ENCODE data around the gene C12orf43. TPM values are rescaled to one million over a fixed set of nuclear protein-coding genes. Genes with fewer than 3 reads are reported as not detected.

Gene C12orf43
- polyA plus RNA-seq, 1 donor (not counting 4 experiments of a cell fraction or from before 2014, with no cell fraction given), result 12.8 TPM

DNA sequence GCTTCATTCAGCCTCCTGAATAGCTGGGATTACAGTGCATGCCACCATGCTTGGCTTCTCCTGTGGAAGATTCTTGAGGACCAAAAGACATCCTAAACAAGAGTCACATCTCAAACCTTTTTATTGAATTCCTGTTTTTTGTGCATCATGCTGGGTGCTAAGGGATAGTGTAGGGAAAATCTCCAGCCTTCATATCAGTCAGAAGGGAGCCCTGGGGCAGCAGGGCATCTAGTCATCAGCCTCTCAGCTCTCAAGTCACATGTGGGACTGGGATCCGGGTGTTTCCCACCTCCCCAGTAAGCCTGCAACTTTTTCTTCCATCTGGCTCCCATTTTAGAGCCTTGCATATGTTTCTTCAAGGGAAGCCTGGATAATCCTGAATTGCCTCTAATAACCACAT is 47.8 kb upstream of the C12orf43 start:
- H3K9me1 ChIP-seq (ENCODE audit: control insufficient read depth, extremely low read depth, insufficient read depth, low read length), result no peaks in the 10 kb centered on the region
- H3K27ac ChIP-seq (ENCODE audit: control insufficient read depth, insufficient read depth, low read length), result no peak overlapping the region
- H3K9ac ChIP-seq (ENCODE audit: control insufficient read depth, extremely low read depth, insufficient read depth, low read length), result no peak overlapping the region
- no peak overlapping the region for H3K4me3 ChIP-seq (ENCODE audit: control insufficient read depth in 2 of 3, extremely low read depth in 1 of 3, insufficient read depth in 2 of 3, low read depth in 1 of 3, low read length in 3 of 3)
- H3K27me3 ChIP-seq (ENCODE audit: control insufficient read depth, extremely low read depth, insufficient read depth, low read length), result no peaks in the 10 kb centered on the region
- H3K79me2 ChIP-seq (ENCODE audit: control insufficient read depth, insufficient read depth, low read length), result no peaks in the 10 kb centered on the region
- no peak for FAIRE-seq
- peaks cover 3% of the 10 kb centered on the region for H3K4me1 ChIP-seq (ENCODE audit: control insufficient read depth, extremely low read depth, insufficient read depth, low read length)
- TF ChIP-seq EZH2 (IDR thresholded peaks at IDR 0.05; ENCODE audit: low read length) (no peak), CTCF (optimal IDR thresholded peaks at IDR 0.05 in 1 of 3, IDR thresholded peaks at IDR 0.05 in 1 of 3, conservative IDR thresholded peaks at IDR 0.05 in 1 of 3; ENCODE audit: extremely low read depth in 1 of 3, insufficient read depth in 2 of 3, low read length in 3 of 3) (no peak)
- dilution Hi-C loops (cut with MboI; ENCODE audit: extremely low pct_ligation_motif_present, low sequenced_read_pairs), result no loop called here
- no peaks in the 10 kb centered on the region for H3K9me3 ChIP-seq (ENCODE audit: control insufficient read depth, low read depth, low read length)
- H2AFZ ChIP-seq (ENCODE audit: control insufficient read depth, low read length), result no peak overlapping the region
- H4K20me1 ChIP-seq (ENCODE audit: control insufficient read depth, extremely low read depth, insufficient read depth, low read length), result no peaks in the 10 kb centered on the region
- no peaks in the 10 kb centered on the region for H3K36me3 ChIP-seq (ENCODE audit: control insufficient read depth in 2 of 2, extremely low read depth in 1 of 2, insufficient read depth in 2 of 2, low read length in 2 of 2)
- no peak for DNase-seq (ENCODE audit: low read depth, low spot score)
- no peak overlapping the region for H3K4me2 ChIP-seq (ENCODE audit: control insufficient read depth, extremely low read depth, insufficient read depth, low read depth, low read length)

DNA sequence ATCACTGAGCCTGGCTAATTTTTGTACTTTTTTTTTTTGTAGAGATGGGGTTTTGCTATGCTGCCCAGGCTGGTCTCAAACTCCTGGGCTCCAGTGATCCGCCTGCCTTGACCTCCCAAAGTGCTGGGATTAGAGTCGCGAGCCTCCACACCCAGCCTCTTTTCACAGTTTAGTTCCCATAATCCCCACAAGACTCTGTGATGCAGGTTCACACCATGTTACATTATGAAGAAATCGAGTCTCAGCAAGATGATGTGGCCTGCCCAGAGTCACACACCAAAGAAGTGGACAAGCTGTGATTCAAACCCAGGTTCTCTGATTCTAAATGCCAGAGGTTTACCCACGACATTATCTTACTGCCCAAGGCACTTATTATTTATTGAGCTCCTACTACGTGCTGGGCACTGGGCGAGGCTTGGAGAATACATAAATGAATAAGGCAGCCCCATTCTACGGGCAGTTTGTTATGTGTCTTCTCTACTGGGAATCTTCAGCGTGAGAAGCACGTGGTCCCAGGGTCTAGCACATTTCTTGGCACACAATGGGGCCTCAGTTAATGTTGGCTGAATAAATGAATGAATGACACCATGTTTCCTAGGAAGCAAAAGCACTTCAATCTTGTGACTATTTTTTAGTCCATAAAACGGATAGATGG is 46.2 kb upstream of the C12orf43 start:
- no peaks in the 10 kb centered on the region for H3K9me1 ChIP-seq (ENCODE audit: control insufficient read depth, extremely low read depth, insufficient read depth, low read length)
- H3K36me3 ChIP-seq (ENCODE audit: control insufficient read depth in 2 of 2, extremely low read depth in 1 of 2, insufficient read depth in 2 of 2, low read length in 2 of 2), result no peaks in the 10 kb centered on the region
- H3K4me2 ChIP-seq (ENCODE audit: control insufficient read depth, extremely low read depth, insufficient read depth, low read depth, low read length), result no peak overlapping the region
- no peak for FAIRE-seq
- H3K9ac ChIP-seq (ENCODE audit: control insufficient read depth, extremely low read depth, insufficient read depth, low read length), result no peak overlapping the region
- H3K4me1 ChIP-seq (ENCODE audit: control insufficient read depth, extremely low read depth, insufficient read depth, low read length), result peaks cover 3% of the 10 kb centered on the region
- dilution Hi-C loops (cut with MboI; ENCODE audit: extremely low pct_ligation_motif_present, low sequenced_read_pairs), result no loop called here
- TF ChIP-seq EZH2 (IDR thresholded peaks at IDR 0.05; ENCODE audit: low read length) (no peak), CTCF (optimal IDR thresholded peaks at IDR 0.05 in 1 of 3, IDR thresholded peaks at IDR 0.05 in 1 of 3, conservative IDR thresholded peaks at IDR 0.05 in 1 of 3; ENCODE audit: extremely low read depth in 1 of 3, insufficient read depth in 2 of 3, low read length in 3 of 3) (no peak)
- no peak for DNase-seq (ENCODE audit: low read depth, low spot score)
- no peaks in the 10 kb centered on the region for H3K9me3 ChIP-seq (ENCODE audit: control insufficient read depth, low read depth, low read length)
- H3K27me3 ChIP-seq (ENCODE audit: control insufficient read depth, extremely low read depth, insufficient read depth, low read length), result no peaks in the 10 kb centered on the region
- H2AFZ ChIP-seq (ENCODE audit: control insufficient read depth, low read length), result no peak overlapping the region
- H3K4me3 ChIP-seq (ENCODE audit: control insufficient read depth in 2 of 3, extremely low read depth in 1 of 3, insufficient read depth in 2 of 3, low read depth in 1 of 3, low read length in 3 of 3), result no peak overlapping the region
- H3K27ac ChIP-seq (ENCODE audit: control insufficient read depth, insufficient read depth, low read length), result no peak overlapping the region
- H3K79me2 ChIP-seq (ENCODE audit: control insufficient read depth, insufficient read depth, low read length), result no peaks in the 10 kb centered on the region
- H4K20me1 ChIP-seq (ENCODE audit: control insufficient read depth, extremely low read depth, insufficient read depth, low read length), result no peaks in the 10 kb centered on the region
